Trophoblast cell (in vitro differentiated cells and primary cell): Measurements from ENCODE around the gene SMOC1. TPM values are rescaled to one million over a fixed set of nuclear protein-coding genes. Genes with fewer than 3 reads are reported as not detected.
A peak's percentile ranks its signal among the peaks of the same experiment; 100 is the strongest.

Source experiments
- DNase-seq, 2 donors: peaks; one replicate each; pipeline ENCODE4 v3.0.0-alpha.2; 2016
- H2AFZ ChIP-seq: 2 replicates; pipeline ENCODE4 v1.6.1; 2013; ENCODE audit warnings: low read length, moderate library complexity, mild to moderate bottlenecking; ENCODE audit not compliant: insufficient read depth, poor library complexity
- H2AK5ac ChIP-seq: 2 replicates; pipeline ENCODE4 v1.6.1; 2013; ENCODE audit warnings: mild to moderate bottlenecking, low read length
- H2BK120ac ChIP-seq: 2 replicates; pipeline ENCODE4 v1.6.1; 2013; ENCODE audit warnings: low read length, mild to moderate bottlenecking, moderate library complexity; ENCODE audit not compliant: insufficient read depth, poor library complexity
- H2BK12ac ChIP-seq: 2 replicates; pipeline ENCODE4 v1.6.1; 2013; ENCODE audit warnings: mild to moderate bottlenecking, low read length, moderate library complexity
- H2BK5ac ChIP-seq: 2 replicates; pipeline ENCODE4 v1.6.1; 2013; ENCODE audit warnings: low read length, low read depth, moderate library complexity, mild to moderate bottlenecking; ENCODE audit not compliant: poor library complexity
- H3K14ac ChIP-seq: 2 replicates; pipeline ENCODE4 v1.6.1; 2013; ENCODE audit warnings: mild to moderate bottlenecking, low read length
- H3K18ac ChIP-seq: 2 replicates; pipeline ENCODE4 v1.6.1; 2013; ENCODE audit warnings: mild to moderate bottlenecking, low read length
- H3K23ac ChIP-seq: 2 replicates; pipeline ENCODE4 v1.6.1; 2013; ENCODE audit warnings: low read length
- H3K27ac ChIP-seq: 2 replicates; pipeline ENCODE4 v1.5.1; 2013; ENCODE audit warnings: low read depth, mild to moderate bottlenecking, inconsistent platforms, low read length, moderate library complexity
- H3K27me3 ChIP-seq: 2 replicates; pipeline ENCODE4 v1.6.1; 2013; ENCODE audit warnings: inconsistent platforms, mild to moderate bottlenecking, low read length, moderate library complexity; ENCODE audit not compliant: insufficient read depth
- H3K36me3 ChIP-seq, 2 experiments: 1 replicate in 1 of 2; 2 replicates in 1 of 2; pipeline ENCODE4 v1.6.1; 2013; ENCODE audit warnings: low read length in 2 of 2, mild to moderate bottlenecking in 2 of 2, moderate library complexity in 1 of 2; ENCODE audit not compliant: insufficient read depth in 2 of 2, control insufficient read depth in 1 of 2
- H3K4ac ChIP-seq: 2 replicates; pipeline ENCODE4 v1.6.1; 2013; ENCODE audit warnings: low read depth, mild to moderate bottlenecking, low read length, moderate library complexity
- H3K4me1 ChIP-seq, 2 experiments: 1 replicate in 1 of 2; 2 replicates in 1 of 2; pipeline ENCODE4 v1.6.1; 2013; ENCODE audit warnings: low read length in 2 of 2, mild to moderate bottlenecking in 2 of 2, moderate library complexity in 1 of 2; ENCODE audit not compliant: insufficient read depth in 2 of 2, control insufficient read depth in 1 of 2
- H3K4me2 ChIP-seq: 2 replicates; pipeline ENCODE4 v1.6.1; 2013; ENCODE audit warnings: inconsistent platforms, mild to moderate bottlenecking, low read length, moderate library complexity
- H3K4me3 ChIP-seq: 2 replicates; pipeline ENCODE4 v1.5.1; 2013; ENCODE audit warnings: mild to moderate bottlenecking, low read depth, low read length, inconsistent platforms
- H3K79me1 ChIP-seq: one replicate; pipeline ENCODE4 v1.6.1; 2013; ENCODE audit warnings: low read length
- H3K79me2 ChIP-seq: 2 replicates; pipeline ENCODE4 v1.6.1; 2013; ENCODE audit warnings: low read length, mild to moderate bottlenecking; ENCODE audit not compliant: control insufficient read depth, insufficient read depth, poor library complexity
- H3K9ac ChIP-seq: 2 replicates; pipeline ENCODE4 v1.6.1; 2013; ENCODE audit warnings: mild to moderate bottlenecking, low read length
- H3K9me3 ChIP-seq: 2 replicates; pipeline ENCODE4 v1.6.1; 2013; ENCODE audit warnings: low read depth, mild to moderate bottlenecking, control low read depth, inconsistent platforms, low read length; ENCODE audit not compliant: insufficient read depth
- H4K12ac ChIP-seq: 2 replicates; pipeline ENCODE4 v1.6.1; 2013; ENCODE audit warnings: low read depth, mild to moderate bottlenecking, low read length, moderate library complexity
- H4K8ac ChIP-seq: 2 replicates; pipeline ENCODE4 v1.6.1; 2013; ENCODE audit warnings: low read depth, mild to moderate bottlenecking, low read length, moderate library complexity
- H4K91ac ChIP-seq: one replicate; pipeline ENCODE4 v1.6.1; 2013; ENCODE audit warnings: low read depth, mild to moderate bottlenecking, low read length, moderate library complexity
- WGBS: extraction: QIAGEN DNeasy Blood & Tissue Kit; methylation state at CpG from one replicate; pipeline ENCODE4 v1.1.7; 2013; ENCODE audit warnings: missing lambda C conversion rate; ENCODE audit not compliant: insufficient read length, insufficient coverage; ENCODE audit errors: extremely low coverage; 5-methylcytosine and 5-hydroxymethylcytosine counted together
- polyA plus RNA-seq: library from polyadenylated mRNA; stranded (reverse); fragments of 200-250 nt; gene quantifications from 2 replicates; pipeline ENCODE4 v1.2.3, GENCODE V29; 2013

Gene SMOC1
- 0.03 and 0.08 TPM in 2 replicates for polyA plus RNA-seq

GRCh38 chr14:69879175-69880043 lies at the start of gene SMOC1:
SMOC1 (plus strand) TSS chr14:69879416; CDS start chr14:69879679, 263 bp downstream.
- Histone ChIP-seq H2AK5ac (no peak within 1 kb of the TSS), H3K14ac (no peak within 1 kb of the TSS), H2BK12ac (no peak within 1 kb of the TSS), H3K9ac (no peak within 1 kb of the TSS), H2BK120ac (no peak within 1 kb of the TSS), H2AFZ (no peak within 1 kb of the TSS), H3K4me2 (peak within 1 kb of the TSS; percentile 68), H3K4me1 (peaks cover 0 to 4% of the 10 kb centered on the region in 2 experiments), H3K4me3 (peak within 1 kb of the TSS; percentile 35), H4K91ac (no peak within 1 kb of the TSS), H3K79me2 (no peaks in the 10 kb centered on the region), H2BK5ac (no peak within 1 kb of the TSS), H3K79me1 (no peaks in the 10 kb centered on the region), H4K8ac (no peak within 1 kb of the TSS), H3K4ac (no peak within 1 kb of the TSS), H4K12ac (no peak within 1 kb of the TSS), H3K9me3 (peaks cover 8% of the 10 kb centered on the region), H3K27ac (no peak within 1 kb of the TSS), H3K27me3 (peaks cover 39% of the 10 kb centered on the region), H3K36me3 (no peaks in the 10 kb centered on the region), H3K18ac (no peak within 1 kb of the TSS), H3K23ac (no peak within 1 kb of the TSS)
- peak in 1 of 2 donors; percentile 15 for DNase-seq
- WGBS: no CpG with 5 or more reads among the region's 67 CpGs

GRCh38 chr14:69838881-69839416 lies 40.3 kb upstream of the SMOC1 start:
- no peak overlapping the region for H4K8ac ChIP-seq
- H4K12ac ChIP-seq: no peak overlapping the region
- H3K4me3 ChIP-seq: no peak overlapping the region
- no peak for DNase-seq
- no peaks in the 10 kb centered on the region for H3K4me1 ChIP-seq
- no peaks in the 10 kb centered on the region for H3K79me1 ChIP-seq
- H3K18ac ChIP-seq: no peak overlapping the region
- no peak overlapping the region for H3K4me2 ChIP-seq
- no peak overlapping the region for H2BK12ac ChIP-seq
- no peaks in the 10 kb centered on the region for H3K9me3 ChIP-seq
- no peak overlapping the region for H2AK5ac ChIP-seq
- no peaks in the 10 kb centered on the region for H3K36me3 ChIP-seq
- H2BK120ac ChIP-seq: no peak overlapping the region
- no peak overlapping the region for H3K9ac ChIP-seq
- H3K23ac ChIP-seq: no peak overlapping the region
- H4K91ac ChIP-seq: no peak overlapping the region
- H3K14ac ChIP-seq: no peak overlapping the region
- H3K27me3 ChIP-seq: no peaks in the 10 kb centered on the region
- no peaks in the 10 kb centered on the region for H3K79me2 ChIP-seq
- no peak overlapping the region for H3K27ac ChIP-seq
- no peak overlapping the region for H2BK5ac ChIP-seq
- no CpG with 5 or more reads among the region's 3 CpGs for WGBS
- no peak overlapping the region for H2AFZ ChIP-seq
- no peak overlapping the region for H3K4ac ChIP-seq

- no peaks in the 10 kb centered on the region for H3K79me1 ChIP-seq
- H3K79me2 ChIP-seq: no peaks in the 10 kb centered on the region
- H2BK120ac ChIP-seq: no peak overlapping the region
- no peak overlapping the region for H3K9ac ChIP-seq
- H3K36me3 ChIP-seq: no peaks in the 10 kb centered on the region
- H3K23ac ChIP-seq: peak overlapping the region; percentile 28
- no peak overlapping the region for H2AFZ ChIP-seq
- H3K9me3 ChIP-seq: no peaks in the 10 kb centered on the region
- H4K12ac ChIP-seq: no peak overlapping the region
- H3K27me3 ChIP-seq: no peaks in the 10 kb centered on the region
- H3K4me3 ChIP-seq: no peak overlapping the region
- H3K14ac ChIP-seq: no peak overlapping the region
- no peak overlapping the region for H2AK5ac ChIP-seq
- no peak for DNase-seq
- no peak overlapping the region for H3K4ac ChIP-seq
- H2BK5ac ChIP-seq: no peak overlapping the region
- H4K8ac ChIP-seq: no peak overlapping the region
- H4K91ac ChIP-seq: no peak overlapping the region
- H3K27ac ChIP-seq: no peak overlapping the region
- no peak overlapping the region for H3K18ac ChIP-seq
- no peak overlapping the region for H3K4me2 ChIP-seq
- no CpG with 5 or more reads among the region's 3 CpGs for WGBS
- H2BK12ac ChIP-seq: no peak overlapping the region
- no peaks in the 10 kb centered on the region for H3K4me1 ChIP-seq
Observed at GRCh38 chr14:69839661-69840060, 39.6 kb upstream of the SMOC1 start.

GRCh38 chr14:69841656-69842055 lies 37.6 kb upstream of the SMOC1 start:
- H3K27ac ChIP-seq: no peak overlapping the region
- no peak overlapping the region for H2AK5ac ChIP-seq
- WGBS: no CpG with 5 or more reads among the region's 5 CpGs
- H3K18ac ChIP-seq: no peak overlapping the region
- H3K27me3 ChIP-seq: no peaks in the 10 kb centered on the region
- H3K4me2 ChIP-seq: no peak overlapping the region
- no peak overlapping the region for H2BK5ac ChIP-seq
- H4K8ac ChIP-seq: no peak overlapping the region
- no peaks in the 10 kb centered on the region for H3K79me1 ChIP-seq
- H3K9ac ChIP-seq: no peak overlapping the region
- no peak overlapping the region for H2BK12ac ChIP-seq
- no peak overlapping the region for H4K91ac ChIP-seq
- H3K9me3 ChIP-seq: no peaks in the 10 kb centered on the region
- H3K4me1 ChIP-seq: no peaks in the 10 kb centered on the region
- no peak overlapping the region for H3K4me3 ChIP-seq
- no peaks in the 10 kb centered on the region for H3K79me2 ChIP-seq
- H4K12ac ChIP-seq: no peak overlapping the region
- H2BK120ac ChIP-seq: no peak overlapping the region
- H3K36me3 ChIP-seq: no peaks in the 10 kb centered on the region
- H2AFZ ChIP-seq: no peak overlapping the region
- H3K4ac ChIP-seq: no peak overlapping the region
- H3K23ac ChIP-seq: no peak overlapping the region
- no peak for DNase-seq
- H3K14ac ChIP-seq: no peak overlapping the region
